Measurements from ENCODE around the gene UNC119. TPM values are rescaled to one million over a fixed set of nuclear protein-coding genes. Genes with fewer than 3 reads are reported as not detected.
A peak's percentile ranks its signal among the peaks of the same experiment; 100 is the strongest.

Gene UNC119
- total RNA-seq, 1 donor, result 23.2 TPM

DNA sequence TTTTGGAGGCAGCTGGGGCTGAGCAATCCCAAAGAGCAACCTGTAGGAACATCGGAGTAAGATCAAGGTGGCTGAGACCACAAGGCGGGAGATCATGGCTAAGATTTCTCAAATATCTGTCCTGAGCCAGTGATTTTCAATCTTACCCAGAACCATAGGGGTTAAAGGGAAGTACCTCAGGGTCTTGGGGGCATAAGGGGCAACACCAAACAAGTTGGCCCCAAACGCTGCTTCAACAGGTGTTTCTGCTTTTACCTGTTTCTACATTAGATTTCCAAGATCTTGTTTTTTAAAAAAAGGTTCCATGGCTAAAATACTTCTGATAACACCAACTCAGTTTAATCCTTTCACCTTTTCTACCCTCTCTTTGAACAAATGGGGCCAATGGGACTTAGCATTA lies 2.6 kb upstream of the UNC119 start:
- H3K9me3 ChIP-seq (ENCODE audit: low read depth, low read length), result no peaks in the 10 kb centered on the region
- TF ChIP-seq, protein P1, sequence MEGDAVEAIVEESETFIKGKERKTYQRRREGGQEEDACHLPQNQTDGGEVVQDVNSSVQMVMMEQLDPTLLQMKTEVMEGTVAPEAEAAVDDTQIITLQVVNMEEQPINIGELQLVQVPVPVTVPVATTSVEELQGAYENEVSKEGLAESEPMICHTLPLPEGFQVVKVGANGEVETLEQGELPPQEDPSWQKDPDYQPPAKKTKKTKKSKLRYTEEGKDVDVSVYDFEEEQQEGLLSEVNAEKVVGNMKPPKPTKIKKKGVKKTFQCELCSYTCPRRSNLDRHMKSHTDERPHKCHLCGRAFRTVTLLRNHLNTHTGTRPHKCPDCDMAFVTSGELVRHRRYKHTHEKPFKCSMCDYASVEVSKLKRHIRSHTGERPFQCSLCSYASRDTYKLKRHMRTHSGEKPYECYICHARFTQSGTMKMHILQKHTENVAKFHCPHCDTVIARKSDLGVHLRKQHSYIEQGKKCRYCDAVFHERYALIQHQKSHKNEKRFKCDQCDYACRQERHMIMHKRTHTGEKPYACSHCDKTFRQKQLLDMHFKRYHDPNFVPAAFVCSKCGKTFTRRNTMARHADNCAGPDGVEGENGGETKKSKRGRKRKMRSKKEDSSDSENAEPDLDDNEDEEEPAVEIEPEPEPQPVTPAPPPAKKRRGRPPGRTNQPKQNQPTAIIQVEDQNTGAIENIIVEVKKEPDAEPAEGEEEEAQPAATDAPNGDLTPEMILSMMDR (IDR thresholded peaks at IDR 0.05; ENCODE audit: extremely low read depth, low read depth, low read length), result no peak

DNA sequence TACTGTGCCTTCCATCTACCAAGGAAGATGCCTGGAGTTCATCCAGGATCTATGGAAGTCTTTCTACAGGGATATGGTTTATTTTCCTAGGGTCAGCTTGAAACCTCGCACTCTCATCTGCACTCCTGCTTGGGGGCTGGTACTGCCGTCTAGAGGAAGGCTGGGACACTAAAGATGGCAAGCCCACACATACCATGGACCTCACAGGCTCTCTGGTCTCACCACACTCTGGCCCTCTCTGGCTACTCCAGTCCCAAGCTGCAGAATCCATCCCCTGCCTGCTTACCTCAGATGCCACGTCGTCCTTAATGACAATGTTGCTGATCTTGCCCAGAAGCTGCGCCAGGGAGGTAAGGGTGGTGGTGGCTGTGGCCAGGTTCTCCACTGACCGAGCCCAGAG lies 2.1 kb upstream of the UNC119 start:
- TF ChIP-seq, protein P1 (IDR thresholded peaks at IDR 0.05; ENCODE audit: extremely low read depth, low read depth, low read length), result peak; percentile 33
- Histone ChIP-seq H3K4me2 (ENCODE audit: insufficient read depth, low read length) (no peak overlapping the region), H3K4me3 (ENCODE audit: insufficient read depth, low read length) (no peak overlapping the region), H3K4me1 (ENCODE audit: insufficient read depth, low read length) (peaks cover 5% of the 10 kb centered on the region), H3K36me3 (ENCODE audit: insufficient read depth, low read length) (peaks cover 45% of the 10 kb centered on the region), H4K20me1 (ENCODE audit: insufficient read depth, low read length) (peaks cover 22% of the 10 kb centered on the region), H3K9me3 (ENCODE audit: low read depth, low read length) (no peaks in the 10 kb centered on the region), H3K27ac (ENCODE audit: low read depth, low read length) (no peak overlapping the region), H2AFZ (ENCODE audit: low read length) (no peak overlapping the region), H3K79me2 (ENCODE audit: insufficient read depth, low read length) (peaks cover 15% of the 10 kb centered on the region), H3K27me3 (ENCODE audit: insufficient read depth, low read length) (no peaks in the 10 kb centered on the region)
- DNase-seq (ENCODE audit: insufficient read length, low spot score, missing footprints), result no peak

More for the DNA sequence above, 2.6 kb upstream of the UNC119 start:
- Histone ChIP-seq H3K27me3 (ENCODE audit: insufficient read depth, low read length) (no peaks in the 10 kb centered on the region), H3K4me3 (ENCODE audit: insufficient read depth, low read length) (no peak overlapping the region), H3K79me2 (ENCODE audit: insufficient read depth, low read length) (peaks cover 14% of the 10 kb centered on the region), H4K20me1 (ENCODE audit: insufficient read depth, low read length) (peaks cover 18% of the 10 kb centered on the region), H3K27ac (ENCODE audit: low read depth, low read length) (no peak overlapping the region), H3K4me1 (ENCODE audit: insufficient read depth, low read length) (peaks cover 5% of the 10 kb centered on the region), H3K36me3 (ENCODE audit: insufficient read depth, low read length) (peaks cover 49% of the 10 kb centered on the region), H3K4me2 (ENCODE audit: insufficient read depth, low read length) (no peak overlapping the region), H2AFZ (ENCODE audit: low read length) (no peak overlapping the region)
- DNase-seq (ENCODE audit: insufficient read length, low spot score, missing footprints), result no peak

DNA sequence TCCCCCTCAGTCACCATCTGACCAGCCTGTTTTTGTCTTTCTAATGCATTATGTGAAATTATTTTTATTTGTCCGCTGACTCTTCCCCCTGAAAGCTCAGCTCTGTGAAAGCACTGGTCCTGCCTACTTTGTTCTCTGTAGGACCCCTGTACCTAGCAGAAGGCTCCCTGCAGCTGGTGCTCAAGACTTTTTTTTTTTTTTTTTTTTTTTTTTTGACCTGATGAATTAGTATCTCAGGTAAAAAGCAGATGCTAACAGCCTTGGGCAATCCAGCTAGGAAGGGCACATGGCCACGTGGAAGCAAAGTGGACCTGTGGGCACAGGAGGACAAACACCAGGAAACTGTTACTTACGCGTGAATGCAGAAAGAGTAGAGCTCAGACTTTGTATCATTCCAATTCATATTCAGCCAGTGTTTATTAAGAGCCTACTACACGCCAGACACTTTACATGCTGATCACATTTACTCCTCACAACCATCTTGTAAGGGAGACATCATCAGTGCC lies 629 bp upstream of the UNC119 start:
- Histone ChIP-seq H4K20me1 (ENCODE audit: insufficient read depth, low read length) (peaks cover 32% of the 10 kb centered on the region), H3K9me3 (ENCODE audit: low read depth, low read length) (no peaks in the 10 kb centered on the region), H3K27me3 (ENCODE audit: insufficient read depth, low read length) (no peaks in the 10 kb centered on the region), H3K79me2 (ENCODE audit: insufficient read depth, low read length) (peaks cover 20% of the 10 kb centered on the region), H3K4me2 (ENCODE audit: insufficient read depth, low read length) (peak overlapping the region; percentile 90), H3K4me1 (ENCODE audit: insufficient read depth, low read length) (peaks cover 5% of the 10 kb centered on the region), H2AFZ (ENCODE audit: low read length) (peak overlapping the region; percentile 38), H3K4me3 (ENCODE audit: insufficient read depth, low read length) (peak overlapping the region; percentile 81), H3K36me3 (ENCODE audit: insufficient read depth, low read length) (peaks cover 42% of the 10 kb centered on the region), H3K27ac (ENCODE audit: low read depth, low read length) (no peak overlapping the region)
- DNase-seq (ENCODE audit: insufficient read length, low spot score, missing footprints), result no peak
- TF ChIP-seq, protein P1 (IDR thresholded peaks at IDR 0.05; ENCODE audit: extremely low read depth, low read depth, low read length), result no peak

DNA sequence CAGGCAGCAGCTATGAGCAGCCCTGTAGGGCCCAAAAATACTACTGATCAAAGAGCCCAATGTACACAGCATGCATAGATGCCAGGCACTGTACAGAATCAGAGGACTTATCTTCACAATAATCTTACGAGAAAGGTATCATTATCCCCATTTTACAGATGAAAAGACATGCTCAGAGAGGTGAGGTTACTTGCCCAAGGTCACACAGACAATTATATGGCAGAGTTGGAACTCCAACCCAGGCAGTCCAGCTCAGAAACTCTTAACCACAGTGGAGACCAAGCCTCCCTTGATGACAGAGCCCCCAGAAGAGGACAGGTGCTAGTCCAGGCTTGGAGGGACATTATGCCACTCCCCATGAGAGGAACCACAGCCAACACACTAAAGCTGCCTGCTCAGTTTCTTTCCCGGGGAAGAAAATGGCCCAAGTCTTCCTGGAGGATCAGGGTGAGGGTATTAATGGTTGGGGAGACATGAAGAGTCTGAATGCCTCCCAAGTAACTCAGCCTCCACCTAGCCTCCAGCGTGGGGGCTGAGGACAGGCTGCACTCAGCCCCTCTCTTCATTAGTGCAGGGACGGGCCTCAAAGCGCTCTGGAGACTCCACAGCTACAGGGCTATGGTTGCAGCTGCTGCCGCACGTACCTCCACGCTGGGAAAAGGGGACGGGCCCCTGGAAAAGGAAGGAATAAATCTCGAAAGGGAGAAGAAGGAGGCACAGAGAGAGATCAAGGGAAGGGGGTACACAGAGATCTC lies 826 bp downstream of the UNC119 start:
- H3K4me1 ChIP-seq (ENCODE audit: insufficient read depth, low read length), result peaks cover 5% of the 10 kb centered on the region
- peak; percentile 96 for DNase-seq (ENCODE audit: insufficient read length, low spot score, missing footprints)
- H3K27ac ChIP-seq (ENCODE audit: low read depth, low read length), result no peak overlapping the region
- peaks cover 20% of the 10 kb centered on the region for H3K79me2 ChIP-seq (ENCODE audit: insufficient read depth, low read length)
- H3K4me3 ChIP-seq (ENCODE audit: insufficient read depth, low read length), result peak overlapping the region; percentile 81
- peaks cover 39% of the 10 kb centered on the region for H4K20me1 ChIP-seq (ENCODE audit: insufficient read depth, low read length)
- TF ChIP-seq, protein P1 (IDR thresholded peaks at IDR 0.05; ENCODE audit: extremely low read depth, low read depth, low read length), result no peak
- H3K9me3 ChIP-seq (ENCODE audit: low read depth, low read length), result no peaks in the 10 kb centered on the region
- no peaks in the 10 kb centered on the region for H3K27me3 ChIP-seq (ENCODE audit: insufficient read depth, low read length)
- peak overlapping the region; percentile 81 for H2AFZ ChIP-seq (ENCODE audit: low read length)
- H3K4me2 ChIP-seq (ENCODE audit: insufficient read depth, low read length), result peak overlapping the region; percentile 90
- H3K36me3 ChIP-seq (ENCODE audit: insufficient read depth, low read length), result peaks cover 41% of the 10 kb centered on the region
